NCI-H128 (cell line): ENCODE data around the gene CMTR1.

ENCODE experiments used
- DNase-seq: peaks from one replicate; lab custom pipeline; 2025; ENCODE audit not compliant: unreplicated experiment; lab: John Stamatoyannopoulos, UW

The CMTR1 gene

DNA sequence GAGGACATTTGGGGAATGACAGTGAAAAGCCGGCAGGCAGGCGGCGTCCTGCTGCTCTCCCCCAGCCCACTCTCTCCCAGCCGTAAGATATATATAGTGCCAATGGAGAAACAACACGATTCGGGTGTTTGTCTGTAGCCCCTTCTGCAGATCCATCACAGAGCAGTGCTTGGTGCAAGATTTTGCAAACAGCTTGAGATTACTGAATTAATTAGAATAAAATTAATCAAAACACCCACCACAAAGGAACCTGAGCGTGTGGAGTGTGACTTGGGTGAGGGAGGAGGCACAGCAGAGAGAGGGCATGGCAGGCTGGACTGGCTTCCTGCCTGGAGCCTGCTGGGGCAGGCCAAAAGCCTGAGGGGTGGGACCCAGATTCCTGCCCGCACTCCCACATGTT is 95.5 kb downstream of the CMTR1 start:
- DNase-seq = no peak

DNA sequence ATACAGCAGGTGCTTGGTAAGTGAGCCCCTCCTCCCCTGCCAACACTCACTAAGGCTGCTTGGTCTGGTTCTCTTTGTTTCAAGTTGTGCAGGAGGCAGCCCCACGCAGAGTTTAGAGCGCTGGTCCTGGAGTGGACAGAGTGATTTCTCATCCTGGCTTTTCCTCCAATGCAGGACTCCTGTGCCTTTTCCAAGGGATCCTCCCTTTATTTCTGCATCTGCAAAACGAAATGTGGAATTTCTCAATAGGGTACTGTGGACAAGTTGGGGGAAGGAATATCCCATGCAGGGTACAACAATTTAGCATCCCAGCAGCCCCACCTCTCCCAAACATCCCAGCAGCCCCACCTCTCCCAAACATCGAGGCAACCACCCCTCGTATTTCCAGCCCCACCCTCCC is 97.3 kb downstream of the CMTR1 start:
- DNase-seq = no peak

- DNase-seq = no peak
These were observed 98.0 kb downstream of the CMTR1 start for GRCh38 chr6:37531026-37531425.
